ENCODE data around the gene RGS18.

The RGS18 gene, protein sequence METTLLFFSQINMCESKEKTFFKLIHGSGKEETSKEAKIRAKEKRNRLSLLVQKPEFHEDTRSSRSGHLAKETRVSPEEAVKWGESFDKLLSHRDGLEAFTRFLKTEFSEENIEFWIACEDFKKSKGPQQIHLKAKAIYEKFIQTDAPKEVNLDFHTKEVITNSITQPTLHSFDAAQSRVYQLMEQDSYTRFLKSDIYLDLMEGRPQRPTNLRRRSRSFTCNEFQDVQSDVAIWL

DNA sequence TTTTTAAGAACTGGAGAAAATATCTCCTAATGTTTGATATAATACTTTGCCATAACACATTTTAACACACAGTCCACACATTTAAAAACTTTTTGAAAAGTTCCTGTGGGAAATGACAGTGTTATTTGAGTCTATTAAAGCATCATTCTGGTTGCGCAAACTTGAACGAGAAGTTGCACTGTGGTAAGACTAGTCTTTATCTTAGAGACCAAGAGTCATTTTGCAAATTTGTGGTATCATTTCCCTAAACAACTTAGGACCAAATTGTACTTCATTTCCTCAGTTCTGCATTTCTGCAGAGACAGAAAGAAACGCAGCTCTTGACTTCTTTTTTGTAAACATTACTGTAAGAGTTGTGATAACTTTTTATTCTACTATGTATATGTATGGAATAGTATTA, at the start of gene RGS18:
RGS18 (plus strand) TSS at position 282 of the 400 bp plus-strand sequence. CDS start 176 bp downstream, outside the sequence.
- TF ChIP-seq, protein P1, sequence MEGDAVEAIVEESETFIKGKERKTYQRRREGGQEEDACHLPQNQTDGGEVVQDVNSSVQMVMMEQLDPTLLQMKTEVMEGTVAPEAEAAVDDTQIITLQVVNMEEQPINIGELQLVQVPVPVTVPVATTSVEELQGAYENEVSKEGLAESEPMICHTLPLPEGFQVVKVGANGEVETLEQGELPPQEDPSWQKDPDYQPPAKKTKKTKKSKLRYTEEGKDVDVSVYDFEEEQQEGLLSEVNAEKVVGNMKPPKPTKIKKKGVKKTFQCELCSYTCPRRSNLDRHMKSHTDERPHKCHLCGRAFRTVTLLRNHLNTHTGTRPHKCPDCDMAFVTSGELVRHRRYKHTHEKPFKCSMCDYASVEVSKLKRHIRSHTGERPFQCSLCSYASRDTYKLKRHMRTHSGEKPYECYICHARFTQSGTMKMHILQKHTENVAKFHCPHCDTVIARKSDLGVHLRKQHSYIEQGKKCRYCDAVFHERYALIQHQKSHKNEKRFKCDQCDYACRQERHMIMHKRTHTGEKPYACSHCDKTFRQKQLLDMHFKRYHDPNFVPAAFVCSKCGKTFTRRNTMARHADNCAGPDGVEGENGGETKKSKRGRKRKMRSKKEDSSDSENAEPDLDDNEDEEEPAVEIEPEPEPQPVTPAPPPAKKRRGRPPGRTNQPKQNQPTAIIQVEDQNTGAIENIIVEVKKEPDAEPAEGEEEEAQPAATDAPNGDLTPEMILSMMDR (conservative IDR thresholded peaks at IDR 0.05; ENCODE audit: control insufficient read depth, insufficient read depth, low read depth, low read length), result no peak
- DNase-seq (ENCODE audit: low read depth), result no peak
- no peak within 1 kb of the TSS for H3K4me3 ChIP-seq (ENCODE audit: control insufficient read depth, low read depth, low read length)

DNA sequence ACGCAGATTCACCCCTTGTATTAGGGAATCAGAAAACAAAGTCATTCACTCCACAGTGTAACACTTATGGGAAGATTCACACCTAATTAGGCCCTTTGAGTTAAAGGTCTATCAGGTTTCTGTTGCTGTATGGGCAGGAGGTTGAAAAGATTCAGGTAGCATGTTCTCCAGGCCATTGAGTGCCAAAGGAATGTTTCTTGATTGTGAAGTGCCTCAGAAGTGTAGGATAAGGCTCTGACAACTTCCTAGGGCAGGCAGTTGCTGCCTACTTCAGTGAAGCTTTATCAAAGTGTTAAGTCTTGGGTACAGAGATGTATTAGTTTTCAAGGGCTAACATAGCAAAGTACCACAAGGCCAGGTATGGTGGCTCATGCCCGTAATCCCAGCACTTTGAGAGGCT, 48.7 kb upstream of the RGS18 start:
- DNase-seq (ENCODE audit: low read depth), result no peak
- TF ChIP-seq, protein P1 (conservative IDR thresholded peaks at IDR 0.05; ENCODE audit: control insufficient read depth, insufficient read depth, low read depth, low read length), result no peak
- H3K4me3 ChIP-seq (ENCODE audit: control insufficient read depth, low read depth, low read length), result no peak overlapping the region

DNA sequence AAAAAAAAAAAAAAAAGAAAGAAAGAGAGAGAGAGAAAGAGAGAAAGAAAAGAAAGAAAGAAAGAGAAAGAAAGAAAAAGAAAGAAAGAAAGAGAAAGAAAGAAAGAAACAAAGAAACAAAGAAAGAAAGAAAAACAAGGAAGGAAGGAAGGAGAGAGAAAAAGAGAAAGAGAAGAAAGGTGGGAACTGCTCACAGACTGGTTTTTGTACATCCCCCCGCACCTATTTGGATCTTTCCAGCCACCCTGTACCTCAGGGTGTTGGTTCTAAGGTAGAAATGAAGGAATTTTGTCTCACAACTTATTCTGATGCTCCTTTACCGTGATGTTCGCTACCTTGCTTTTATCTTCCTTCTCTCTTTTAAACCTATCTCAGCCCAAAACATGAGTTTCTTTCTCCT, 43.3 kb upstream of the RGS18 start:
- no peak overlapping the region for H3K4me3 ChIP-seq (ENCODE audit: control insufficient read depth, low read depth, low read length)
- no peak for DNase-seq (ENCODE audit: low read depth)
- TF ChIP-seq, protein P1 (conservative IDR thresholded peaks at IDR 0.05; ENCODE audit: control insufficient read depth, insufficient read depth, low read depth, low read length), result no peak

DNA sequence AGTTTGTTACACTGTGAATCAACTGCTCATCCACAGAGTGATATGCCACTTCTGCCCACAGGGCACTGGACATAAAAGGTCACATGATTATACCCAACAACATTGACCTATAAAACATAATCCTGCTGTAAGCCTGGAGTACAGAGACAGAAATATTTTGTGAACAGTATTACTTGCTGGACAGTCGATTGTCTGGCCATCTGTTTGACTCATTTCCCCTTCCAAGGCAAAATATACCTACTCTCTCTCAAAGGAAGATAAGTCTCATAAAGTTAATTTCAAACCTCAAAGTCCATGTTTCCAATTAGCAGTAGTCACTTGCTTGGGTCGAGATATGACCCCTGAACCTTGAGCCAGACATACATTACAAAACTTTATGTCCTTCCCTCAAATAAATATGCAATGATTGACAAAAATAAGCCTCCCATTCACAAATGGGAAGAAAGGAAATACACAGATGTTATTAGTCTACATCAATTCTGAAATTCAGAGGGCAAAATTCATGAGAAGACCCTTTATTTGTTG, 39.3 kb upstream of the RGS18 start:
- no peak overlapping the region for H3K4me3 ChIP-seq (ENCODE audit: control insufficient read depth, low read depth, low read length)
- TF ChIP-seq, protein P1 (conservative IDR thresholded peaks at IDR 0.05; ENCODE audit: control insufficient read depth, insufficient read depth, low read depth, low read length), result no peak
- no peak for DNase-seq (ENCODE audit: low read depth)

DNA sequence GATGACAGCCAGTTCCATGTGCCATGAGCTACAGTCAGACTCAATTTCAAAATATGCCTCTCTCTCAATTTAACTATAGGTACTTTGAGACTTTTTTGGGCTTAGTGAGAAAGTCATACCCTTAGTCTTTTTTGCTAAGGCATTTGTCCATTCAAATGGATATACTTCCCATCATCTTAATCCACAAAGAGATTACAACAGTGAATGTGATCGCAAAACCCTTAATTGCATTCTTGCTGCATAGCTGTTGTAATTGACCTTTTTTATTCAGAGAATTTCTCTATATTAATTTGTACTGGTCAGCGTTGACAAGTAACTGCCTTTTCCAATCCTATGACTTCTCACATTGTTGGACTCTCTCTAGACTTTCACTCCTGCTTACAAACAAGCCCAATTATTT, 38.6 kb upstream of the RGS18 start:
- H3K4me3 ChIP-seq (ENCODE audit: control insufficient read depth, low read depth, low read length), result no peak overlapping the region
- no peak for DNase-seq (ENCODE audit: low read depth)
- TF ChIP-seq, protein P1 (conservative IDR thresholded peaks at IDR 0.05; ENCODE audit: control insufficient read depth, insufficient read depth, low read depth, low read length), result no peak

DNA sequence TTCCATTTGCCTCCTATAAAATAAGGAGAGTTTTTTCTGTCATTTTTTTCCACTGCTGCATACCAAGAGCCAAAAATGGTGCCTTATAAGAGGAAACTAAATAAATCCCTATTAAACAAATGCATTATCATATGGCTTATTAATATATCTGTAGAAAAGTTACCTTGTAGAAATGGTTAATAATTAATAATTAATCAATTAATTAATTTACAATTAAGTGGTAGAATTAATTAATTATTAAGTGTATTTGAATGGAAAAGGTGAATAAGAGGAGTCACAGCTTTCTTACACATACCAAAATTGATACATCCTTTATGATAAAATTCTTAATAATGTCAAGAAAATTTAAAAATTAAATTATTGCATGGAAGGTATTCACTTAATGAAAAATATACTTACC, 35.6 kb upstream of the RGS18 start:
- no peak for DNase-seq (ENCODE audit: low read depth)
- no peak overlapping the region for H3K4me3 ChIP-seq (ENCODE audit: control insufficient read depth, low read depth, low read length)
- TF ChIP-seq, protein P1 (conservative IDR thresholded peaks at IDR 0.05; ENCODE audit: control insufficient read depth, insufficient read depth, low read depth, low read length), result no peak
